SHP77 (cell line): ENCODE measurements around the gene ZNF132.
A peak's percentile ranks its signal among the peaks of the same experiment; 100 is the strongest.
"Not testable (repeated sequence)": the region's sequence is repeated elsewhere in the genome, so short reads cannot be mapped to it uniquely, and the experiment has no call there.

Source experiments
- DNase-seq, 2 experiments: peaks; one replicate each; lab custom pipeline; 2025; lab: John Stamatoyannopoulos, UW

Gene ZNF132

DNA sequence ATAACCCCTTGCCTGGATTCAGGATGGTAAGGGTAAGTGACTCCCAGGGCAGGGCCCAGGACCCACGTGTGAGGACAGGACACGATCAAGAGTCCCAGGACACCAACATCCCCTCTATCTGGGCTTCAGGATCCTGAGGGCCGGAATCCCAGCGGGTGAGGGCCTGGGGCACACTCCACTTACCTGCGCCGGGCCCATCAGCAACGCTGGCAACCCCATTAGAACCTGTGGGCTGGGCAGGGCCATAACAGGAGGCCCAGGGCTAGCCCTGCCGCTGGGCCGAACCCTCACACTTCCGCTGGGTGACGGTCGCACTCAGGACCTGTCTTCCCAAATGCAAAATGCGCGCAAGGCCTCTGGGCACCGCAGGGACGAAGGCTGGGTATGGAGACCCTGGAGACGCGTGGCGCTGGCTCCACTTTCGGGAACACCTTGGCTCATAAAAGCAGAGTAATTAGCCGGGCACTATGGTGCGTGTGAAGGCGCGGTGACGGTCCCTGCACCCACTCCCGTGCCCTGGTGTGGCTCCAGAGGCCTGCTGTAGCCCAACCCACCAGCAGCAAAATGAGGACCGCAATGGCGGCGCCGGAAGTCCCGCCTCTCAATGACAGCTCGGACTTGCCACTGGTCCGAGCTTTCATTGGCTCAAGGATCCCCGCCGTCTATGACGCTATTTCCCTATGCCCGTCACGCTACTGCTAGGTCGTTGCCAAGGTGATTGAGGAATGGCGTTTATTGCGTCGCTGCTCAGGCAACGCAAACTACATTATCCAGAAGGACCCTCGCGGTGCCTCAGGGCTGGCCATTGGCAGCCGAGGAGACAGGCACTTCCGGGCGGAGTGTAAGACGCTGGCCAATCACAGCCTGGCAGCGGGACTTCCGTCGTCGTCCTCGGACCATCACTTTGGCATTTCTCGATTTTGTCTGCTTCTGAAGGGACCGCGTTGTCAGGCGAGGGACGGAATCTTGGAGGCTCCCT lies at the start of gene ZNF132:
Gene ZNF132, minus strand, starts transcription at position 578 of the 979 bp plus-strand sequence. Its CDS starts 332 bp downstream, at position 246.
- DNase-seq: no peak

DNA sequence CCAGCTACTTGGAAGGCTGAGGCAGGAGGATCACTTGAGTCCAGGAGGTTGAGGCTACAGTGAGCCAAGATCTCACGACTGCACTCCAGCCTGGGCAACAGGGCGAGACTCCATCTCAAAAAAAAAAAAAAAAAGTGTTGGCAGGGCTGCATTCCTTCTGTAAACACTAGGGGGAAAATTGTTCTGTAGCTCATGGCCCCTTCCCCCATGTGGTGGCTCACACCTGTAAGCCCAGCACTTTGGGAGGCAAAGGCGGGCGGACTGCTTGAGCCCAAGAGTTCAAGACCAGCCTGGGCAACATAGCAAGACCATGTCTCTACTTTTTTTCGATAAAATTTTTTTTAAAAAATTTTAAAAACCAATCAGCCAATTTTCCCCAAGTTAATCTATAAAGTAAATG lies 44.4 kb upstream of the ZNF132 start:
- DNase-seq: not testable (repeated sequence)

DNA sequence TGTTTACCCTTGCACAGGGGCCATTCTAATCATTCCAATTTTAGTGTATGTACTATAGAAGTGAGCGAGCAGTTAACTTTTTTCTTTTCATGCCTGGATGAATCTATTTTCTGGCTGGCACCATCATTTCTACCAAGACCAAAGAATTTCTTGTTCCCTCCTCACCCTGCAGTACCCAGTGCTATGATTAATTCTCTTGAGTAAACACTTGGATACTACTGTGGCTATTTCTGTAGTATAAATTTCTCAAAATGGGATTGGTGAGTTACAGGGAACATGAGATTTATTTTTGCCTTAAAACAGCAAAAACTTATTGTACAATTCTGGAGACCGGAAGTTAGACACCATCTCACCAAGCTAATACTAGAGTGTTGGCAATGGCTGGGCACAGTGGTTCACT lies 43.8 kb upstream of the ZNF132 start:
- no peak for DNase-seq

DNA sequence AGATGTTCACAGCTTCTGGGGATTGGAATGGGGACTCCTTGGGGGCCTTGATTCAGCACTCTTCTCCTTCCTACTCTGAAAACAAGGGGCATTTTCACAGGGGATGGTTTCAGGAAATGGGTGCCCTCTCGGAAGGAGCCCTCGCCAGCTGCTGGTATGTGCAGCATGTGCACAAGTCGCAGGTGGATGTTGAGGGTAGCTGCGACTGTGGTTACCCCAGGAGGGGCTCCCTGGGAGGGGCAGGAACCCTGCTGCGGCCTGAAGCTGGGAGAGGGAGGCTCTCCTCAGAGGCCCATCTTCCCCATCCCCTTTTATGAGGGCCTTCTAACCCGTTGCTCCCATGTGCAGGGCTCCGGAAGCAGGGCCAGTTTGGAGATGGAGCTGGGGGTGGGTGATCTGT lies 42.4 kb upstream of the ZNF132 start:
- no peak for DNase-seq

DNA sequence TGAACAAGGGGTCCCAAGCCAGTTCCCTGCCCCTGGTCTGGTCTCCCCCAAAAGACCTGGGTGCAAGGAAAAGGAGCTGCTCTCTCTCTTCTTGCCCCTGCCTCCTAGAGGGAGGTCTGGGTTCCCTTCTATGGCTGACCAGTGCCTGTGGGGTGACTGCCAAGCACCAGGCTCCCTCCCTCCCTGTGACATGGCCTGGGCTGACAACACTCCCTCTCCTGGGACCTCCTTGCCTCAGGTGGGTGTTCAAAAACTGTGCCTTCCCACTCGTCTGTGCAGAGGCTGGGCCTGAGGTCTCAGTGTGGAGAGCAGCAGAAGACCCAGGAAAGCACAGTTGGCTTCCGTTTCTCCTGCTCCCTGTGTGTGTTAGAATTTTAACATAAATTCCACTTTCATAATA lies 40.9 kb upstream of the ZNF132 start:
- DNase-seq: no peak

DNA sequence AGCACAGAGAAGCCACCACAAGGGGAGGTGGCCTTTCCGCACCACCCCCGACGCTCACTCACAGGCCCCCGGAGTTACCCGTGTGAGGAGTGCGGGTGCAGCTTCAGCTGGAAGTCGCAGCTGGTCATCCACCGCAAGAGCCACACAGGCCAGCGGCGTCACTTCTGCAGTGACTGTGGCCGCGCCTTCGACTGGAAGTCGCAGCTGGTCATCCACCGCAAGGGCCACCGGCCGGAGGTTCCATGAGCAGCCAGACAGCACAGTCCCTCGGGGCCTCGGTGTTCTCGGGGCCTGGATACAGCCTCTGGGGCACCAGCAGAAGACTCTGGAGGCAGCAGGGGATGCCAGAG lies 40.5 kb upstream of the ZNF132 start:
- DNase-seq: no peak

DNA sequence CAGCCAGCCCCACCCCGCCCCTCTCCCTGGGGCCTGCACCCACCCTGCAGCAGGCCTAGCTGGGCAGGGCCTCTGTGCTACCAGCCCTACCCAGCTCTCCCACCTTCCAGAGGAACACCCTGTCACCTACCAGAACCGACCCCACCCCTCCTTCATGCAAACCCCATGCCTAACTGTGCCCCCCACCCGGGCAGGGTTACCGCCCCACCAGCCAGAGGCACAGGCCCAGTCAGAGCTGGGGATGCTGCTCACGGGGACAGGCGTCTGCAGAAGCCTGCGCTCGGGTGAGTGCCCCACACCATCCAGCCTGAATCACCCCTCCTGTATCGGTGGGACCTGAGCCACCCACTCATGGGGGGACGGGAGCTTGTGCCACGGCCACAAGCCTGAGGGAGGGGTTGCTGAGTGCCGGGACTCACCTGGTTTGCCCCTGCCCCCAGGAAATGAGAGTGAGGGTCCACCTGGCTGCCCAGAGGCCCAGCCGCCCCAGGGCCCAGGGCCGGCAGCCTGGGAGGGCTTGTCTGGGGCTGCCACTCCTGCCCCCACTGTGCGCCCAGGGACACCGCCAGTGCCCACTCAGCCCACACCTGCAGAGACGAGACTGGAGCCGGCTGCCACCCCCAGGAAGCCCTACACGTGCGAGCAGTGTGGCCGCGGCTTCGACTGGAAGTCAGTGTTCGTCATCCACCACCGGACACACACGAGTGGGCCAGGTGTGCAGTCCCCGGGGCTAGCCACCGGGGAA lies 40.0 kb upstream of the ZNF132 start:
- DNase-seq: no peak

DNA sequence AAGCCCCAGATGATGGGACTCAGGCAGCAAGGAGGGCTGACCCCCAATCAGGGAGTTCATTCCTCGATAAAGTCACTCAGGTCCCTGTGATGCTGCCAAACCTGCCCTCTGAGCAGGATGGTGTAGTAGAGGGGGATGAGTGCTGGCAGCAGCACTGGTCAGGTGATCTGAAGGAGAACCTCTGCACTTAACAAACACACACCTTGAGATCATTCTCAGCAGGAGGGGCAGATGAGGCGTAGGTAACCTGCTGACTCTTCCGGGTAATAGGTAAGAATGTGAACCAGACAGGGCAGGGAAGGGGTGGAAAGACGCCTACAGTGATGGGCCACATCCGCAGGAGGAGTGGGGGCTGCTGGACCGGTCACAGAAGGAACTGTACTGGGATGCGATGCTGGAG lies 39.4 kb upstream of the ZNF132 start:
- no peak for DNase-seq

DNA sequence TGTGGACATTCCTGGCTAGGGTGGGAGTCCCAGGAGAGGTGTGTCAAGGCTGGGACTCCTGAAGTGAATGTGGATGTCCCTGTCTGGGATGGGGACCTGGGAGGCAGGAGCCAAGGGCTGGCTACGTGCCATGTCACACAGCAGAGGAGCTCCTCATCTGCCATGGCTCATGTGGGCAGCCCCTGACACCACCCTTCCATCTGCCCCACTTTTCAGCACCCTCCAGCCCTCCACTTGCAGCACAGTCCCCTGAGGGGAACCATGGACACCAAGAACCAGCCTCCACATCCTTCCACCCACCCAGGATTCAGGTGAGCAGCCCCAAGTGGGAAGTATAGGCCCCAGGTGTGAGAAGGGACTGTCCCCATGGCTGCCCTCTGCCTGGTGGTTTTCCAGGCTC lies 37.9 kb upstream of the ZNF132 start:
- no peak for DNase-seq

DNA sequence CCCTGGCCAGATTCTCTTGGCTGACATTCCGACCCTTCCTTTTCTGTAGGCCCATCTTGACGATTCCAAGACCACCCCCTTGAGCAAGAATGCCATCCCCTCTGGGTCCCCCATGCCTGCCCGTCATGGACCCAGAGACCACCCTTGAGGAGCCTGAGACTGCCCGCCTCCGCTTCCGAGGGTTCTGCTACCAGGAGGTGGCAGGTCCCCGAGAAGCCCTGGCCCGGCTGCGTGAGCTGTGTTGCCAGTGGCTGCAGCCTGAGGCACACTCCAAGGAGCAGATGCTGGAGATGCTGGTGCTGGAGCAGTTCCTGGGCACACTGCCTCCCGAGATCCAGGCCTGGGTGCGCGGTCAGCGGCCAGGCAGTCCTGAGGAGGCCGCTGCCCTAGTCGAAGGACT lies 37.2 kb upstream of the ZNF132 start:
- no peak for DNase-seq

DNA sequence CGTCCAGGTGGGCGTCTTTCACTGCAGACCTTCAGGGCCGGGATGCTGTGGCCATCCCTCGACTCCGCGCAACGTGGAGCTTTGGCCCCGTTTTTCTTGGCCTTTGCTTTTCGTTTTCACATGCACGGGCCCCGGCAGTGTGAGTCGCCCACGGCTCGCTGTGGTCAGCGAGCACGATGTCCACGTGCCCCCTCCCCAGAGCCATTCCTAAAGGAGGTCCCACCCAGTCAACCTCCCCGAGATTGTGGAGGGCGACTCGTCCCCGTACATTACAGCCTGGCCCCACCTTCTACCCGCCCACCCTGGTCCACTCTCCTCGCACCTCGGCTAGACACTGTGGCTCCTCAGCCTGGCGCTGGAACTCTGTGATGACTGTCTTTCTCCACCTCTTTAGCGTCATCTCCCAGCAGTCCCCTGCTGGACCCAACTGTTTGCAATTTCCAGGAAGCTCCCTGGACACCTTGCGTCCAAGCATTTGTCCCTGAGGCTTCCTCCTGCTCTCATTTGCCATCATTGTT lies 36.6 kb upstream of the ZNF132 start:
- no peak for DNase-seq

DNA sequence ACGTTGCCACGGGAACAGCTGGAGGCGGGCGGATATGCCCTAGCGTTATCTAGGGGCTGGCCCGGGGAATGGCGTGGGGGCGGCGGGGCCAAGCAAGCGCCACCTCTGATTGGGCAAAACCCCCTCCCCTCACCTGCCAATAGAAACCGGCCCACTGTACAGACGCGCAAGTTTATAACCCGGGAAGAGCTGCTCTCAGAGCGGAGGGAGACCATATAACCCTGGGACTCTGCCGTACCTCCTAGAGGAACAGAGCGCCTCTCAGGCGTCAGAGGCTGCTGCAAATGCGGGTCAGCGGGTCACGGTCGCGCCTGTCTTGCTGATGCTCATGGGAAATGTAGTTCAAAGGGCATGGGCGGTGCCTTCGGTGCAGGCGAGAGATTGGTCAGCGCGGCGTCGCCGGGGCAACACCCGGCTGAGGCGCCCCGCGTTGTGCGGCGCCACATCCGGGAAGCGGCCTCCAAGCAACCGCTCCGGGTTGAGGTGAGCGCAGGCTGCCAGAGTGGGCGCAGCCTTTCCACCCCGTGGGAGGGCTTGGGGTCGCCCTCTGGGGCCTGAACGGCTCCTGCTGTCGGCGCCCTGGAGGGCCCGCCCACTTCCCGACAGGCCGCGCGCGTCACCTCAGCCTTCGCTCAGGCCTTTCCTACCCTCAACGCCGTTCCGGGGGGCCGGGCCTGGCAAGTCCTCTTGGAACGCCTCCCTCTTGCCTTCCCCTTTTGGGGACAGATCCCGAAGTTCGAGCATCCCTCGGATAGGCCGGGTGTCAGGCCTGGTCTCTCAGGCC lies 36.0 kb upstream of the ZNF132 start, which contains the start of gene ZNF446:
Gene ZNF446, plus strand, starts transcription at position 639 of the 784 bp plus-strand sequence. CDS start 867 bp downstream, outside the sequence.
- DNase-seq: peak; percentile 95 to 96

DNA sequence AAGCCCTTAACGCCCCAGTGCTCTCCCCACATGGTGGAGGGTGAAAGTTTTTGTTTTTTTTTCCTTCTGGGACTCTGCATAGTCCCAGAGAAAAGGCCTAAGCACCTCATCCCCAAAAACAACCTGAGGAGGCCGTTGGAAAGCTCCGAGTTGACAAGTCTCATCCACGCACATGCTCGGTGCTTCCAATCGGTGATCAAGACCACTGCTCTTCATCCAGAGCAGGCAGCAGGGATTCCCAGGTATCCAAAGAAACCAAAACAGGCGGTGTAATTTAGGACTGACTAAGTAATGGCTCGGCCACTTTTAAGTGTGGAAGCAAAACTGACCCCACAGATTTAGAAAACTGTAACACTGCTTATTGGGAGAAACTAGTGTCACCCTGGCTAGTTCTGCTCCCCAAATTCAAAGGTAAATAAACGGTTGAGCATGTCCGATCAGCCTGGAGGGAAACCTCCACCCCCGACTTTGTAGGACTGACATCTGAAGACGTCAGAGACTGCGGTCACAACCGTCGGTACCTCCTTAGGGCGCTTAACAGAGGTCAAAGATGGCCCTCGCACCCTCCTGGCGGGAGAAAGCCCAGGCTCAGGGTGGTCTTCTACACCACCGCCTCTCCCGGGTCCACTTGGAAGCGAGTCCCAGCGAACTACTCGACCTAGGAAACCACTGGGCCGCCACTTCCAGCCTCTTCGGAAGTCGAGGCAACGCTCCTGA lies 35.2 kb upstream of the ZNF132 start:
- no peak for DNase-seq

DNA sequence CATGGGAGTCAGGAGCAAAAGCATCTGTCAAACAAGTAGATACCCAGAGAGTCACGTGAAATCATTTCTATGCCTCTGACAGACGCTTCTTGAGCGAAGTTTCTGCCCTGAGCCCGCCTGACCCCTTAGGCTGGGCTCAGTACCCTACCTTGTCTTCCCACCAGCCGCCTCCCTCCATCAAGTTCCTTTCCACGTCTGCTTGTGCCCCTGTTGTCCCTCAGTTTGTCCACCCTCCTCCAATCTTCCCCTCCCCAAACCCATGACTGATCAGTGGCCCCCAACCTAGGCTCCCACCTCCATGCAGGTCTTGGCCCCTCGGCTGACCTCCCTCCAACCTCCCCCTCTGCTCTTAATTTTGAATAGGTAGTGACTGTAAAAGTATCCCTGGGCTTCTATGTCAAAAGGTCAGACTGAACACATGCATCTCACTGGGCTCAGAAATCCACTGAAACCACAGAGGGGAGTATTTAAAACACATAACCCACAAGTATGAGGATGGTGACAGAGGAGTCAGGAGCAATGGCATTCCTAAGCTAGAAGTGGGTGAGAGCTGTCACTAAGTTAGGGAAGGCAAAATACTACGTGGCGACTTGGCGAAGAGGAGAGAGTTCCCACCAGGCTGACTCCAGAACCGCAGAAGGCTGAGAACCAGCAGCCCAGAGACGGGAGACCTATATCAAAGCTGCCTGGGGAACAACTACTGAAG lies 34.5 kb upstream of the ZNF132 start:
- DNase-seq: no peak

DNA sequence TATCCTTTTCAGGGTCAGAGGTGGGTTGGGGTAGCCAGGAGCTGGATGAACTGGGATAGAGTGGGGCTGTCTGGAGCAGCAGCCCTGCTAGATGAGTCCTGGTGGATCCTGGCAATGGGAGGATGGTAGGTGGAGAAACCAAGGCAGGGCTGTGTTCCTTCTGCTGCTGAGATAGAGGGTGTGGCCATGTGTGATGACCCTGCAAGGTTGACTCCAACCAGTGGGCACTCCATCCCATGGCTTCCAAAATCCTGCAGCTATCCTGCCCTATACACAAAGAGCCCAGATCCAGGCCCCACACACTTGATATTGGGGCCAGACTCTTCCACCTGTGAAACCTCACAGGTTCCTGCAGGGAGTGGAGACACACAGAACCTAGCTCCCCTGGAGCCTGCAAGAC lies 33.8 kb upstream of the ZNF132 start:
- no peak for DNase-seq

DNA sequence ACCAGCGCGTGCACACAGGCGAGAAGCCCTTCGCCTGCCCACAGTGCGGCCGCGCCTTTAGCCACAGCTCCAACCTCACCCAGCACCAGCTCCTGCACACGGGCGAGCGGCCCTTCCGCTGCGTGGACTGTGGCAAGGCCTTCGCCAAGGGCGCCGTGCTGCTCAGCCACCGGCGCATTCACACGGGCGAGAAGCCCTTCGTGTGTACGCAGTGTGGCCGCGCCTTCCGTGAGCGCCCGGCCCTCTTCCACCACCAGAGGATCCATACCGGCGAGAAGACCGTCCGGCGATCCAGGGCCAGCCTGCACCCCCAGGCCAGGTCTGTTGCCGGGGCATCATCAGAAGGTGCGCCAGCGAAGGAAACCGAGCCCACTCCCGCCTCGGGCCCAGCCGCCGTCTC lies 31.8 kb upstream of the ZNF132 start:
- DNase-seq: no peak

DNA sequence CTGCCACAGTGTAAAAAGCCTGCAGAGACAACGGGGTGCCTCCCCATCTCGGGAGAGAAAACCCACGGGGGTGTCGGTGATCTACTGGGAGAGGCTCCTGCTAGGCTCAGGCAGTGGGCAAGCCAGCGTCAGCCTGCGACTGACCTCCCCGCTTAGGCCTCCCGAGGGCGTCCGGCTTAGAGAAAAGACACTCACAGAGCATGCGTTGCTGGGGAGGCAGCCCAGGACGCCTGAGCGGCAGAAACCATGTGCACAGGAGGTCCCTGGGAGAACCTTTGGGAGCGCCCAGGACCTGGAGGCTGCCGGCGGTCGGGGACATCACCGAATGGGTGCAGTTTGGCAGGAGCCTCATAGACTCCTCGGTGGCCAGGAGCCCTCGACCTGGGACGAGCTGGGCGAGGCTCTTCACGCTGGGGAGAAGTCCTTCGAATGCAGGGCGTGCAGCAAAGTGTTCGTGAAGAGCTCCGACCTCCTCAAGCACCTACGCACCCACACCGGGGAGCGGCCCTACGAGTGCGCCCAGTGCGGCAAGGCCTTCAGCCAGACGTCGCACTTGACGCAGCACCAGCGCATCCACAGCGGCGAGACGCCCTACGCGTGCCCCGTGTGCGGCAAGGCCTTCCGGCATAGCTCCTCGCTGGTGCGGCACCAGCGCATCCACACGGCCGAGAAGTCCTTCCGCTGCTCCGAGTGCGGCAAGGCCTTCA lies 31.0 kb upstream of the ZNF132 start:
- DNase-seq: not testable (repeated sequence)

DNA sequence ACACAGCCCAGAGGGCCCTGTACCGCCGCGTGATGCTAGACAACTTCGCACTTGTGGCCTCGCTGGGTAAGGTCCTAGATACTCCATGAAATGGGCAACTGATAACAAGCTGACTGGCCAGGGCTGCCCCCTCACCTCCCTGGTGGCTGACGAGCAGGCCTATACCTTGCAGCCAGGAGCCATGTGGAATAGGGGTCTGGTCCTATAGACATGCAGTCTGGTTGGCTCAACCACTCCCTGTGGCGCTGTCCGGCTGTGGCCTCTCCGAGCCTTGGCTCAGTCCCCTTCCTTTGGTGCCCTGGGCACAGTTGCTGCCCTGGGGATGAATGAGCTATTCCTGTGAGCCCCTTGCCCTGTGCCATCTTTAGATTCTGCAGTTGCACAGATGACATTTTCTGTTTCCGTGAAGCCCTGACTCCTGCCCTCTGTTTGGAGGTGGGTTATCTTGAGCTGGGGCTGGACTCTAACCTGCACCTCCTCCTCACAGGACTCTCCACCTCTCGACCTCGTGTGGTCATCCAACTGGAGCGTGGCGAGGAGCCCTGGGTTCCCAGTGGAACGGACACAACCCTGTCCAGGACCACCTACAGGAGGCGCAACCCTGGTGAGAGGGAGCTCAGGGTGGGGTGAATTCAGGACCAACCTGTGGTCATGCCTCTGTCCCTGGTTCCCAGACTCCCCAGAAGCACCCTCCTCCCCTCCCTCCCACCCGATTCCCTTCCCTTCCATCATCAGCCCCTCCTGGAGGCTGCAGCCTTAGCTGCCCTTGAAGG lies 29.5 kb upstream of the ZNF132 start:
- no peak for DNase-seq

DNA sequence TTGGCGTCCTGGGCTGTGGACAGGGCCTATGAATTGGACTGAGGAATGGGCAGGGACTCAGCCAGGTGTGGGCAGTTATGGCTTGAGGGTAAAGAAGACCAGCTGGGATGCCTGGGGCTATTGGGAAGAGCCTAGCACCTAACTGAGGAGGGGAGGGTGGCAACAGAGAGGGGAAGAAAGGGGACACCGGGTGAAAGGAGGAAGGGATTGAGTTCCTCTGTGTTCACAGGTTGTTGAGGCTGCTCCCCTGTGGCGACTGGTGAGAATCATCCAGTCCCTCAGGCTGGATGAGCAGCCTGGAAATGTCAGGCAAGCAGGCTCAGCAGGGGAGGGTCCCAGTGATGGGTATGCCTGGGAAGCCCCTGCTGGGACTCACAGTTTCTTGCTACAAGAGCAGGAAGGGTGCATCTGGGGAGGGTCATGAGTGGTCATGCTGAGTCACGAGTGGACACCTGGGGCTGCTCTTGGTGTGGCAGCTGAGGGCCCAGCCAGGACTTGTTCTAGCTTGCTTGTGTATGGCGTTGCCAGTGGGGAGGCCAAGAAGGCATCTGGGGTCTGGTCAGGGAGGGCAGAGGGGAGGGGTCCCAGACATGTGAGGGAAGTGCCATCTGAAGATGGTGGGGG lies 28.4 kb upstream of the ZNF132 start:
- DNase-seq: no peak
